ENCODE data around the gene HUNK. TPM values are rescaled to one million over a fixed set of nuclear protein-coding genes. Genes with fewer than 3 reads are reported as not detected.

The HUNK gene
- total RNA-seq, 4 donors from 2014 or later: 4.8 to 5.9 (median 5.6) TPM

- Histone ChIP-seq H3K27ac (no peak overlapping the region), H3K9me3 (no peaks in the 10 kb centered on the region), H3K4me1 (no peaks in the 10 kb centered on the region), H3K27me3 (no peaks in the 10 kb centered on the region), H3K36me3 (no peaks in the 10 kb centered on the region), H3K4me3 (no peak overlapping the region)
- DNase-seq (ENCODE audit: low spot score in 2 of 2): no peak
- WGBS: 71% methylated on average over 3 of the region's 3 CpGs
- TF ChIP-seq POLR2AphosphoS5 (IDR thresholded peaks at IDR 0.05) (no peak), EP300 (IDR thresholded peaks at IDR 0.05) (no peak), CTCF (IDR thresholded peaks at IDR 0.05) (no peak), POLR2A (IDR thresholded peaks at IDR 0.05) (no peak)
These were observed 35.0 kb upstream of the HUNK start for GRCh38 chr21:31837618-31838390.

GRCh38 chr21:31838586-31839355 is 34.0 kb upstream of the HUNK start:
- Histone ChIP-seq H3K36me3 (no peaks in the 10 kb centered on the region), H3K4me3 (no peak overlapping the region), H3K27me3 (no peaks in the 10 kb centered on the region), H3K27ac (no peak overlapping the region), H3K9me3 (no peaks in the 10 kb centered on the region), H3K4me1 (no peaks in the 10 kb centered on the region)
- DNase-seq (ENCODE audit: low spot score in 2 of 2): no peak
- TF ChIP-seq POLR2AphosphoS5 (IDR thresholded peaks at IDR 0.05) (no peak), EP300 (IDR thresholded peaks at IDR 0.05) (no peak), CTCF (IDR thresholded peaks at IDR 0.05) (no peak), POLR2A (IDR thresholded peaks at IDR 0.05) (no peak)
- 84% methylated on average over 5 of the region's 5 CpGs for WGBS

DNA sequence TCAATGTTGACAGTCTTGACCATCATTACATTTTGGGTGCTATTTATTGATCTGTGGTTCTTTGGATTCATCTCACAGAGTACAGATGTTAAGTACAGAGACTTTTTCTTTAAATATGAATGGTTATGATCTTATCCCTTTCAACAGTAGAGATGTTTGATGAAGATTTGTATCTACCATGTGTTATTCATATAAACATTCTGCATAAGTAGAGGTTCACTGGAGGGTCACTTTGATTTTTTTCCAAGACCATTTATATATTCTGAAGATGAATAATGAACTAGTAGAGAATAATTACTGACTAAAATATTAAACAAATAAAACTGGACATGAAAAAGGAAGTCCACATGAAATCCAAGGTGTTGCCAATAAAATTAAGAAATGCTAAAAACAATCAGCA is 28.6 kb upstream of the HUNK start:
- no peak for DNase-seq (ENCODE audit: low spot score in 2 of 2)
- Histone ChIP-seq H3K27me3 (no peaks in the 10 kb centered on the region), H3K4me3 (no peak overlapping the region), H3K4me1 (no peaks in the 10 kb centered on the region), H3K36me3 (no peaks in the 10 kb centered on the region), H3K9me3 (no peaks in the 10 kb centered on the region), H3K27ac (no peak overlapping the region)
- no peak for TF ChIP-seq POLR2AphosphoS5 (IDR thresholded peaks at IDR 0.05)
- TF ChIP-seq POLR2A (IDR thresholded peaks at IDR 0.05): no peak
- TF ChIP-seq CTCF (IDR thresholded peaks at IDR 0.05): no peak
- TF ChIP-seq EP300 (IDR thresholded peaks at IDR 0.05): no peak

GRCh38 chr21:31845151-31845729 is 27.6 kb upstream of the HUNK start:
- no peak overlapping the region for H3K4me3 ChIP-seq
- H3K4me1 ChIP-seq: no peaks in the 10 kb centered on the region
- H3K36me3 ChIP-seq: no peaks in the 10 kb centered on the region
- H3K27me3 ChIP-seq: no peaks in the 10 kb centered on the region
- no peak for TF ChIP-seq EP300 (IDR thresholded peaks at IDR 0.05)
- TF ChIP-seq POLR2A (IDR thresholded peaks at IDR 0.05): no peak
- TF ChIP-seq POLR2AphosphoS5 (IDR thresholded peaks at IDR 0.05): no peak
- no peak for TF ChIP-seq CTCF (IDR thresholded peaks at IDR 0.05)
- DNase-seq (ENCODE audit: low spot score in 2 of 2): no peak
- 79% methylated on average over 6 of the region's 6 CpGs for WGBS
- H3K27ac ChIP-seq: no peak overlapping the region
- H3K9me3 ChIP-seq: no peaks in the 10 kb centered on the region

DNA sequence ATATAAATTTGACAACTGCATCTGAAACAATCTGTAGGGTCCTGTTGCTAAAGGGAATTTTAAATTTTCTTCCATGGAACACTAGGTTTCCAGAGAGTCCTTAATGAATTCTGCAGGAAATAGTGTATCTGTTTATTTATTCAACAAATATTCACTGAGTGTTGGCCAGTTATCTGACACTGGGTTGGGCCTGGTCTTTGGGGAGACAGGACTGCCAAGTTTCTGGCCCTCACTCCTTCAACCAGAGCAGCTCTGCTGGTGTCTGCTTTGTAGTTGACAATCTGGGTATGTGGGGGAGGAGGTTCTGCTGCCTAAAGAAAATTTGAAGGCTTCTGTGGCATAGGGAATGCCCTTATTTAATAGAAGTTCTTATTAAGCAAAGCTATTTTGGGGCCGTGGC is 26.1 kb upstream of the HUNK start:
- no peak for DNase-seq (ENCODE audit: low spot score in 2 of 2)
- H3K27me3 ChIP-seq: no peaks in the 10 kb centered on the region
- no peak overlapping the region for H3K27ac ChIP-seq
- H3K9me3 ChIP-seq: no peaks in the 10 kb centered on the region
- TF ChIP-seq POLR2A (IDR thresholded peaks at IDR 0.05): no peak
- TF ChIP-seq EP300 (IDR thresholded peaks at IDR 0.05): no peak
- TF ChIP-seq POLR2AphosphoS5 (IDR thresholded peaks at IDR 0.05): no peak
- no peak for TF ChIP-seq CTCF (IDR thresholded peaks at IDR 0.05)
- H3K4me3 ChIP-seq: no peak overlapping the region
- no peaks in the 10 kb centered on the region for H3K36me3 ChIP-seq
- WGBS: 85% methylated on average over 1 of the region's 1 CpG
- no peaks in the 10 kb centered on the region for H3K4me1 ChIP-seq

Data from suprapubic skin (tissue), 4 donors.